HepG2 (cell line): ENCODE data around the gene RAD51. TPM values are rescaled to one million over a fixed set of nuclear protein-coding genes. Genes with fewer than 3 reads are reported as not detected.

Experiments used
- AHDC1 ChIP-seq: sonication (generic); formaldehyde crosslinking; IDR thresholded peaks from 2 replicates; pipeline ENCODE4 v1.5.1; 2020; ENCODE audit warnings: mild to moderate bottlenecking, missing genetic modification reagents, borderline replicate concordance
- CCAR2 ChIP-seq: fragments of 200-400 bp; formaldehyde crosslinking; optimal IDR thresholded peaks from 2 replicates; pipeline ENCODE3; 2018; ENCODE audit warnings: low read depth, mild to moderate bottlenecking, low read length, moderate library complexity
- FOXK1 ChIP-seq: sonication (generic); formaldehyde crosslinking; IDR thresholded peaks from 2 replicates; pipeline ENCODE4 v1.4.0; 2020; ENCODE audit warnings: low read depth, missing genetic modification reagents, borderline replicate concordance
- MXD3 ChIP-seq: IDR thresholded peaks from 2 replicates; pipeline ENCODE4 v1.6.1; 2016; ENCODE audit warnings: mild to moderate bottlenecking, missing biosample characterization, missing genetic modification reagents
- MXD4 ChIP-seq: IDR thresholded peaks from 2 replicates; pipeline ENCODE4 v1.6.1; 2016; ENCODE audit warnings: mild to moderate bottlenecking, missing biosample characterization, missing genetic modification reagents
- PRPF4 ChIP-seq: fragments of 200-400 bp; formaldehyde crosslinking; IDR thresholded peaks from 2 replicates; pipeline ENCODE4 v1.6.1; 2016; ENCODE audit warnings: low read length, low read depth; ENCODE audit not compliant: poor library complexity, severe bottlenecking
- RBM22 ChIP-seq: fragments of 200-400 bp; formaldehyde crosslinking; optimal IDR thresholded peaks from 2 replicates; pipeline ENCODE3; 2017; ENCODE audit warnings: mild to moderate bottlenecking, low read length, moderate library complexity
- RCOR2 ChIP-seq: IDR thresholded peaks from 2 replicates; pipeline ENCODE4 v1.6.1; 2016; ENCODE audit warnings: missing biosample characterization, missing genetic modification reagents
- SRSF1 ChIP-seq: fragments of 200-400 bp; formaldehyde crosslinking; optimal IDR thresholded peaks from 2 replicates; pipeline ENCODE3; 2017; ENCODE audit warnings: mild to moderate bottlenecking, low read depth, low read length, moderate library complexity
- ZC3H13 ChIP-seq: sonication (generic); formaldehyde crosslinking; IDR thresholded peaks from 2 replicates; pipeline ENCODE4 v1.8.1; 2023; ENCODE audit warnings: mild to moderate bottlenecking, missing genetic modification reagents, moderate library complexity
- ZNF124 ChIP-seq: sonication (generic); formaldehyde crosslinking; IDR thresholded peaks from 2 replicates; pipeline ENCODE4 v1.4.0; 2020; ENCODE audit warnings: missing genetic modification reagents
- ZNF251 ChIP-seq: sonication (generic); formaldehyde crosslinking; IDR thresholded peaks from 2 replicates; pipeline ENCODE4 v1.9.0; 2021; ENCODE audit warnings: mild to moderate bottlenecking, missing genetic modification reagents
- ZNF614 ChIP-seq: IDR thresholded peaks from 2 replicates; pipeline ENCODE4 v1.6.1; 2018; ENCODE audit warnings: missing biosample characterization, missing genetic modification reagents, inconsistent platforms, borderline replicate concordance
- ZNF713 ChIP-seq: sonication (generic); formaldehyde crosslinking; IDR thresholded peaks from 2 replicates; pipeline ENCODE4 v1.4.0; 2020; ENCODE audit warnings: mild to moderate bottlenecking, missing genetic modification reagents
- ZNF770 ChIP-seq: sonication (generic); formaldehyde crosslinking; IDR thresholded peaks from 2 replicates; pipeline ENCODE4 v1.5.0; 2020; ENCODE audit warnings: mild to moderate bottlenecking, missing genetic modification reagents
- polyA plus RNA-seq, 8 experiments: library from polyadenylated mRNA; depleted of rRNA in 3 of 8; stranded (reverse) in 7 of 8; unstranded in 1 of 8; fragments of >200 nt; fragmentation: Illumina TruSeq in 4 of 8; extraction: Trizol in 4 of 8; gene quantifications; 2 replicates each; pipeline versions ENCODE4 v1.2.1 to v1.2.3, GENCODE V29; 2011 to 2016; ENCODE audit warnings: low read depth in 4 of 8, missing spikeins in 1 of 8, mixed read lengths in 1 of 8; ENCODE audit not compliant: insufficient read depth in 1 of 8
- total RNA-seq, 5 experiments: library from RNA; depleted of rRNA; stranded (reverse); fragments of >200 nt; fragmentation: Illumina TruSeq; extraction: Trizol; gene quantifications; 2 replicates each; pipeline ENCODE4 v1.2.3, GENCODE V29; 2016; ENCODE audit warnings: low read depth in 1 of 5
- TF ChIP-seq, protein P1 (sequence below): sonication (generic); formaldehyde crosslinking; IDR thresholded peaks from 2 replicates; pipeline ENCODE4 v1.5.1; 2020; ENCODE audit warnings: missing genetic modification reagents, mild to moderate bottlenecking, borderline replicate concordance
- TF ChIP-seq, protein P2 (sequence below): sonication (generic); formaldehyde crosslinking; IDR thresholded peaks from 2 replicates; pipeline ENCODE4 v1.5.0; 2020; ENCODE audit warnings: missing genetic modification reagents

RAD51 gene
- total and polyA plus RNA-seq, 2 of the 13 experiments (the other 11 are each of a cell fraction or from before 2014, with no cell fraction given) = 8.5 to 12.8 TPM

GRCh38 chr15:40754883-40755811 lies 60.2 kb downstream of the RAD51 start, which contains the start of gene RMDN3 (continued):
- TF ChIP-seq MXD3 (CRISPR knock-in tag) (peak; percentile 62), ZNF770 (CRISPR knock-in tag) (no peak; the same call in 1 of the 2 replicates), ZC3H13 (CRISPR knock-in tag) (peak; percentile 43; the same call in 1 of the 2 replicates), ZNF124 (CRISPR knock-in tag) (no peak; the same call in 1 of the 2 replicates), MXD4 (CRISPR knock-in tag) (peak; percentile 84), ZNF251 (CRISPR knock-in tag) (no peak), FOXK1 (peak; percentile 82; the same call in 1 of the 2 replicates), RBM22 (no peak), AHDC1 (CRISPR knock-in tag) (peak; percentile 48; the same call in 1 of the 2 replicates), RCOR2 (CRISPR knock-in tag) (no peak), PRPF4 (no peak), ZNF713 (CRISPR knock-in tag) (0 out of 2 replicates have a peak, but pooled peaks have one; percentile 61), CCAR2 (no peak), ZNF614 (CRISPR knock-in tag) (no peak), SRSF1 (peak; percentile 58)
- TF ChIP-seq, protein P1, sequence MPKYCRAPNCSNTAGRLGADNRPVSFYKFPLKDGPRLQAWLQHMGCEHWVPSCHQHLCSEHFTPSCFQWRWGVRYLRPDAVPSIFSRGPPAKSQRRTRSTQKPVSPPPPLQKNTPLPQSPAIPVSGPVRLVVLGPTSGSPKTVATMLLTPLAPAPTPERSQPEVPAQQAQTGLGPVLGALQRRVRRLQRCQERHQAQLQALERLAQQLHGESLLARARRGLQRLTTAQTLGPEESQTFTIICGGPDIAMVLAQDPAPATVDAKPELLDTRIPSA = no peak
- TF ChIP-seq, protein P2, sequence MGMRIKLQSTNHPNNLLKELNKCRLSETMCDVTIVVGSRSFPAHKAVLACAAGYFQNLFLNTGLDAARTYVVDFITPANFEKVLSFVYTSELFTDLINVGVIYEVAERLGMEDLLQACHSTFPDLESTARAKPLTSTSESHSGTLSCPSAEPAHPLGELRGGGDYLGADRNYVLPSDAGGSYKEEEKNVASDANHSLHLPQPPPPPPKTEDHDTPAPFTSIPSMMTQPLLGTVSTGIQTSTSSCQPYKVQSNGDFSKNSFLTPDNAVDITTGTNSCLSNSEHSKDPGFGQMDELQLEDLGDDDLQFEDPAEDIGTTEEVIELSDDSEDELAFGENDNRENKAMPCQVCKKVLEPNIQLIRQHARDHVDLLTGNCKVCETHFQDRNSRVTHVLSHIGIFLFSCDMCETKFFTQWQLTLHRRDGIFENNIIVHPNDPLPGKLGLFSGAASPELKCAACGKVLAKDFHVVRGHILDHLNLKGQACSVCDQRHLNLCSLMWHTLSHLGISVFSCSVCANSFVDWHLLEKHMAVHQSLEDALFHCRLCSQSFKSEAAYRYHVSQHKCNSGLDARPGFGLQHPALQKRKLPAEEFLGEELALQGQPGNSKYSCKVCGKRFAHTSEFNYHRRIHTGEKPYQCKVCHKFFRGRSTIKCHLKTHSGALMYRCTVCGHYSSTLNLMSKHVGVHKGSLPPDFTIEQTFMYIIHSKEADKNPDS (CRISPR knock-in tag) = no peak
